Ascending aorta (tissue), 2 donors: Measurements from ENCODE around the gene TPH1. TPM values are rescaled to one million over a fixed set of nuclear protein-coding genes. Genes with fewer than 3 reads are reported as not detected.

Source experiments
- DNase-seq, 2 donors: peaks; one replicate each; pipeline ENCODE4 v3.0.0-alpha.2; 2019; ENCODE audit warnings: low spot score in 2 of 2
- H3K27ac ChIP-seq, 2 donors: fragments of 200-600 bp; sonication (generic); one replicate each; pipeline ENCODE4 v1.5.1; 2016 to 2017; ENCODE audit warnings: mild to moderate bottlenecking in 1 of 2
- H3K27me3 ChIP-seq: fragments of 200-600 bp; sonication (generic); one replicate; pipeline ENCODE4 v1.5.1; 2017
- H3K36me3 ChIP-seq, 2 donors: fragments of 200-600 bp; sonication (generic); one replicate each; pipeline ENCODE4 v1.5.1; 2016
- H3K4me1 ChIP-seq, 2 donors: fragments of 200-600 bp; sonication (generic); one replicate each; pipeline ENCODE4 v1.5.1; 2016 to 2017; ENCODE audit warnings: mild to moderate bottlenecking in 1 of 2
- H3K4me3 ChIP-seq, 2 donors: fragments of 200-600 bp; sonication (generic); one replicate each; pipeline ENCODE4 v1.5.1; 2016 to 2017; ENCODE audit warnings: mild to moderate bottlenecking in 1 of 2
- H3K9me3 ChIP-seq, 2 donors: fragments of 200-600 bp; sonication (generic); one replicate each; pipeline ENCODE4 v1.5.1; 2016
- intact Hi-C: fragments of 100-400 bp; cut with DNase I; formaldehyde crosslinking; loops from one replicate; pipeline ENCODE4 v1.15.1; 2023
- total RNA-seq: library from RNA; depleted of rRNA; stranded (reverse); fragments of >200 nt; gene quantifications from one replicate; pipeline ENCODE4 v1.1.0, GENCODE V29; 2016
- TF ChIP-seq, protein P1 (sequence below), 3 experiments: fragments of 200-600 bp in 2 of 3; fragments of 450-650 bp in 1 of 3; sonication (generic) in 2 of 3; IDR thresholded peaks; one replicate each; pipeline ENCODE4 v1.5.1; 2016 to 2019; ENCODE audit warnings: antibody characterized with exemption in 3 of 3, mild to moderate bottlenecking in 1 of 3, moderate library complexity in 1 of 3

The TPH1 gene
- total RNA-seq, 1 donor from 2014 or later, result 1.8 TPM

DNA sequence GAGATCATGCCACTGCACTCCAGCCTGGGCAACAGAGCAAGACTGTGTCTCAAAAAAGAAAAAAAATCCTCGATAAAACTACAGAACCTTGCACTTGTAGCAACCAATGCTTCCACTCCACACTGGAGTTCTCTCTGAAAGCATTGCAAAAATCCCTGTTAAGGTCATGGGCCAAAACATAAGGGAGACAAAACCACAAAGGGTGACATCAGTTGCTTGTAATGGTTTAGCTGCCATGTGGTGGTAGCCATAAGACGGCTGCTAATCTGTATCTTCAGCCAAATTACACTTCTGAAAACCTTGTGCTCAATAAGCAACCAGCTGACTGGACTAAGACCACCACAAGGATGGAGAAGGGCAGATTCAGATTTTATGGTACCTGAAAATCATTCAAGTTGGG lies 20.6 kb upstream of the TPH1 start:
- Histone ChIP-seq H3K9me3 (no peaks in the 10 kb centered on the region), H3K4me1 (no peaks in the 10 kb centered on the region), H3K27me3 (no peaks in the 10 kb centered on the region), H3K36me3 (no peaks in the 10 kb centered on the region), H3K27ac (no peak overlapping the region), H3K4me3 (no peak overlapping the region)
- no peak for DNase-seq
- TF ChIP-seq, protein P1, sequence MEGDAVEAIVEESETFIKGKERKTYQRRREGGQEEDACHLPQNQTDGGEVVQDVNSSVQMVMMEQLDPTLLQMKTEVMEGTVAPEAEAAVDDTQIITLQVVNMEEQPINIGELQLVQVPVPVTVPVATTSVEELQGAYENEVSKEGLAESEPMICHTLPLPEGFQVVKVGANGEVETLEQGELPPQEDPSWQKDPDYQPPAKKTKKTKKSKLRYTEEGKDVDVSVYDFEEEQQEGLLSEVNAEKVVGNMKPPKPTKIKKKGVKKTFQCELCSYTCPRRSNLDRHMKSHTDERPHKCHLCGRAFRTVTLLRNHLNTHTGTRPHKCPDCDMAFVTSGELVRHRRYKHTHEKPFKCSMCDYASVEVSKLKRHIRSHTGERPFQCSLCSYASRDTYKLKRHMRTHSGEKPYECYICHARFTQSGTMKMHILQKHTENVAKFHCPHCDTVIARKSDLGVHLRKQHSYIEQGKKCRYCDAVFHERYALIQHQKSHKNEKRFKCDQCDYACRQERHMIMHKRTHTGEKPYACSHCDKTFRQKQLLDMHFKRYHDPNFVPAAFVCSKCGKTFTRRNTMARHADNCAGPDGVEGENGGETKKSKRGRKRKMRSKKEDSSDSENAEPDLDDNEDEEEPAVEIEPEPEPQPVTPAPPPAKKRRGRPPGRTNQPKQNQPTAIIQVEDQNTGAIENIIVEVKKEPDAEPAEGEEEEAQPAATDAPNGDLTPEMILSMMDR (IDR thresholded peaks at IDR 0.05), result no peak
- intact Hi-C loops, result no loop called here

DNA sequence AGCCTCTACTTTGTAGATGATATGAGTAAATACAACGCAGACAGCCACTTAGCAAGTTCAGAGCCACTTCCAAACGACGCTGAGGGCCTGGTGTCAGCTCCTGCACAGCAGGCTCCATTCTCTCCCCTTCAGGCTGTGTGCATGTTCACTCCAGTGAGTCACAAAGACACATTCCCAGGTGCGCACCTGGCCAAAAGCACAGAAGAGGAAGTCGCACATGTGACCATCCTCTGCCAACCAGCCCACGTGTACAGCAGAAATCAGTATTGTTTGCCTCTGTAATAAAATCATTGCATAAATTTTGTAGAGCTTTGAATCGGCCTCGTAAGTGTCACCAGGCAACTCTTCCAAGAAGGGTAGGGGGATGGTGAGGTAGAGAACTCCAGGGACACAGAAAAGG lies 19.5 kb upstream of the TPH1 start:
- Histone ChIP-seq H3K4me1 (no peaks in the 10 kb centered on the region), H3K4me3 (no peak overlapping the region), H3K36me3 (no peaks in the 10 kb centered on the region), H3K27ac (no peak overlapping the region), H3K27me3 (no peaks in the 10 kb centered on the region), H3K9me3 (no peaks in the 10 kb centered on the region)
- intact Hi-C loops, result no loop called here
- TF ChIP-seq, protein P1 (IDR thresholded peaks at IDR 0.05), result no peak
- no peak for DNase-seq

DNA sequence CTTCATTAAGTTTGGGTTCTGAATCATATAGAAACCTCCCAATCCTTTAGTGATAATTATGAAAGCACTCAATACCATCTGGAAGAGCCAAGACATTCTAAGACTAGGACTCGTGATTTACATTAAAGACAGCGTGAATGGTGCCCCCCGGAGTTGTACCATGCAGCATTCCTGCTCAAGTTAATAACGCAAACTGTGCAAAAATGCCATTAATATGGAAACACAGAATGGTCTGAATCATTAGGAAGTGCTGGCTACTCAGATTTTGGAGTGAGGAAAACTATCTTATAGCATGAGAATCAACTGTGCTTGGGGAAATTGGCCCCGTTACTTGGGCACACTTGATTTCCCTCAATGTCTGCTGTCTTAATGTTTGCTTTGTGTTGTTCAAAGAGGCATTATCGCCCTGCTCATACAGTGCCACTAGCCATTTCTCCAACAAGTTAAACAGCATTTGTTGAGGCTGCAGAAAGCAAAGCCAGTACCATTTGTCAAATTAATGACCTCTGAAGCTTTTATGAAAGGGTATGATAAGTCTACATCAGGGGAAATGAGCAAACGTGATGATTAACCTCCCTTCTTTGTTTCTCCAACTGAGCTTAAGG lies 18.5 kb upstream of the TPH1 start:
- H3K36me3 ChIP-seq, result no peaks in the 10 kb centered on the region
- H3K4me3 ChIP-seq, result no peak overlapping the region
- no peaks in the 10 kb centered on the region for H3K4me1 ChIP-seq
- H3K9me3 ChIP-seq, result no peaks in the 10 kb centered on the region
- intact Hi-C loops, result no loop called here
- no peak overlapping the region for H3K27ac ChIP-seq
- no peak for DNase-seq
- TF ChIP-seq, protein P1 (IDR thresholded peaks at IDR 0.05), result no peak
- H3K27me3 ChIP-seq, result no peaks in the 10 kb centered on the region

DNA sequence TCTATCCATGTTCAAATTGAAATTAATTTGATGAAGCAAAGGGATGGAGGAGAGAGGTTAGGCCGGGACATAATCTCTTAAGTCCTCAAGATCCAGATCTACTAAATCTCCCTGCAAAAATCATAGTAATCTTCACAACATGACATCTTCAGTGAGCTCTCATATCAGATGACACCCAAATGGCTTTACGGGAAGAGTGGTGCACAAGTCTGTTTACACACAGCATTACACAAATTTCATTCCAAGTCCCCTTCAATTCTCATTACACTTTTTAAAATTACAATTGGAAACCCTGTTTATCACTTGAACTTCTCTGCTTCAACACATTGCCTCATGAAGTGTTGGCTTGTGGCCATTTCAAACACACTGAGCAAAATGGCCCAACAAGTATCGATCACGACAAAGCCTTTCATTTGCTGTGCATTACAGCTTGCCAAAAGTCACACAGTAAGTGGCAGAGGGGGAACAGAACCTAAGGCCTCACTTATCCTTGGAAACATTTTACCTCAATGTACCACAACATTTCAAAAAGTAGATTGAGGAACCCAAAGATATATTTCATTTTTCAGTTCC lies 17.9 kb upstream of the TPH1 start:
- Histone ChIP-seq H3K9me3 (no peaks in the 10 kb centered on the region), H3K27me3 (no peaks in the 10 kb centered on the region), H3K36me3 (no peaks in the 10 kb centered on the region), H3K4me1 (no peaks in the 10 kb centered on the region), H3K27ac (no peak overlapping the region), H3K4me3 (no peak overlapping the region)
- DNase-seq, result no peak
- intact Hi-C loops, result no loop called here
- TF ChIP-seq, protein P1 (IDR thresholded peaks at IDR 0.05), result no peak

DNA sequence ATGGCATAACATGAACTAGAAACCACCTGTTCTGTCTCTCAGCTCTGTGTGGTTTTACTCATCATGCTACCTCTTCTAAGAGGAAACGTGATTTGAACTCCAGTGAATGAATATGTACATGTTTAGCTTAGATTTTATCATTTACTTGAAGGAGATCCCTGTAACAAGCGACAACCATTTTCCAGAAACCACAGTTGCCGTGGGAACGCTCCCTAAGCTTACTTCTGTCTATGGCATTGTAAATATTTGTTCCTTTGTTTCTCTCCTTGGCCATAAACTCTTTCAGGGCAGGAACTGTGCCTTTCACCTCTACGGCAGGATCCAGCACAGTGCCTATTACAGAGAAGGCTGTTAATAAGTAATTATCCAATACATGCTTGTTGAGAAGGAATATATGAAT lies 17.1 kb upstream of the TPH1 start:
- H3K27ac ChIP-seq, result no peak overlapping the region
- no peaks in the 10 kb centered on the region for H3K4me1 ChIP-seq
- TF ChIP-seq, protein P1 (IDR thresholded peaks at IDR 0.05), result no peak
- intact Hi-C loops, result no loop called here
- H3K9me3 ChIP-seq, result no peaks in the 10 kb centered on the region
- H3K36me3 ChIP-seq, result no peaks in the 10 kb centered on the region
- no peaks in the 10 kb centered on the region for H3K27me3 ChIP-seq
- no peak for DNase-seq
- H3K4me3 ChIP-seq, result no peak overlapping the region
